Measurements from ENCODE around the gene SPAAR. TPM values are rescaled to one million over a fixed set of nuclear protein-coding genes. Genes with fewer than 3 reads are reported as not detected.
A peak's percentile ranks its signal among the peaks of the same experiment; 100 is the strongest.
"Not testable (repeated sequence)": the region's sequence is repeated elsewhere in the genome, so short reads cannot be mapped to it uniquely, and the experiment has no call there.

Gene SPAAR, protein sequence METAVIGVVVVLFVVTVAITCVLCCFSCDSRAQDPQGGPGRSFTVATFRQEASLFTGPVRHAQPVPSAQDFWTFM
- 1.8 TPM for total RNA-seq

DNA sequence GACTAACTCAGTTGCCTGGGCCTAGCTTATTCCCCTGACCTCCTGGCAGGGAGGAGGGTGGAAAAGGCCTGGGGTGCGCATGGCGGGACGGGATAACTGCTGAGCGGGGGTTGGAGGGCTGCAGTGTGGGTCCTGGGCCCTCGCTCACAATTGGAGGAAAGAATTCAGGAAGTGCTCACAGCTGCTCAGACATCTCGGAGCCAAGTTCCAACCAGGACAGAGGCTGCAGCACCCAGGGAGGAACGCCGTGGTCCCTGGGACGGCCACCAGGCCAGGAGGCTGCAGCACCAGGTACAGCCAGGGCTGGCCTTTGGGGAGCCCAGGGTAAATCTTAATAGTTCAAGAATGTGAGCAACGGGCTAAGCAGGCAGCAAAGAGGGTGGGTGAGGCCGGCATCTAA is at the start of gene SPAAR:
Gene SPAAR, plus strand, starts transcription at position 217 of the 400 bp plus-strand sequence. CDS start 974 bp downstream, outside the sequence.
- no peak for DNase-seq

DNA sequence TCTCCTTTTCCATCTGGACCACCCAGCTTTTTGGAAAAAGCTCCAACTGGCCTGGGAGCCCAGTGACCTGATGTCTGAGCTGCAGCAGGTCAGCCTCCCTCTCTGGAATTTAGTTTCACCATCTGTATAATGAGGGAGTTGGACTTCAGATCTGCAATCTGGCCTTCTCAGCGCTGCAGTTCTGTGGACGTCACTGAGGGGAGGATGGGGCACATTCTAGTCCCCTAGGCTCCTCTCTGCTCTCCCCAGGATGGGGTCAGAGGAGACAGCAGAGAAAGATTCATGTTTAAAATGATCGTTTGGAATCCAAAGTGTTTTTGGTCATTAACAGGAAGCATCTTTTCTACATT is 49.3 kb upstream of the SPAAR start:
- no peak for DNase-seq

- DNase-seq = no peak
Measured at GRCh38 chr9:35861161-35861897, 48.0 kb upstream of the SPAAR start.

DNA sequence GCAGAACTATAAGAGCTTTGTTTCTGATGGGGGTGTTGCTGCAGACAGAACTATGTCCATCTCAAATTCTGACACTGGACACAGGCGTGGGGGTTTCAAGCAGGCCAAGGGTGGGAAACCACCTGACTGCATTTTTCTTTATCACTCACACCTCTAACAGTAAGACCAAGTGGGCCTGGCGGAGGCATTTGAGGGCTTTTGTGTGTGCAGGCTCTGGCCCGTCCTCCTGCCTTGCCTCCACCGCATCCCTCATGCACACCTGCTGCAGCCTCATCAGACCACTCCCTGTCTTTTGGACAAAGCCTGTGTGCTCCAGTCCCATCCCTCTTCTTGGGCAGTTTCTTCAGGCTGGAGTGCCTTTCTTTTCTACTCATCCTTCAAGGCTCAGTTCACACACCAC is 47.0 kb upstream of the SPAAR start:
- no peak for DNase-seq

- no peak for DNase-seq
Measured at GRCh38 chr9:35863583-35863982, 45.7 kb upstream of the SPAAR start.

DNA sequence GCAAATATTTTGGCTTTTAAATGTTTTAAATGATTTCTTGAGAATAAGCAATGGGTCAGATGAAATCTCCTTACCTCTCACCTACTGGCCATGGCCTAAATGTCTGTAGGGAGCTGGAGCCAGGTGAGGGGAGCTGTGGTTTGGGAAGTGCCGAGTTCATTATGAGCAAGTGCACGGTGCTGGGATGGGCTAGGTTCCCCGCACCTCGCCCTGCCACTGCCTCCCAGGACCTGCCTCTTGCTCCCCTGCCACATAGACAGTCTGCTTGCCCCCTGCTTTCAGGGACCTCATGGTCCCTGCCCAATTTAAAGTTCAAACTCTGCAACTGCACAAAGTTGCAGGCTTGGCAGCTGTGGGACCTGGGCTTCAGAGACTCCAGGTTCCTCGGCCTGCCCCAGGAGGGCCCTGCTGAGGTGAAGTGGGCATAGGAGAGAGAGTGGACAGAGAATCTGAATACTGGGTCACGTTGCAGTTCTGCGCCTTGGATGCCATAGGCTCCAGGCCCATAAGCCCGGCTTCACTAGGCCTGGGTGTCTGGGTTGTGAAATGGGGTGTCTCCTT is 44.5 kb upstream of the SPAAR start:
- no peak for DNase-seq

- DNase-seq = no peak
Measured at GRCh38 chr9:35867538-35867937, 41.8 kb upstream of the SPAAR start.

DNA sequence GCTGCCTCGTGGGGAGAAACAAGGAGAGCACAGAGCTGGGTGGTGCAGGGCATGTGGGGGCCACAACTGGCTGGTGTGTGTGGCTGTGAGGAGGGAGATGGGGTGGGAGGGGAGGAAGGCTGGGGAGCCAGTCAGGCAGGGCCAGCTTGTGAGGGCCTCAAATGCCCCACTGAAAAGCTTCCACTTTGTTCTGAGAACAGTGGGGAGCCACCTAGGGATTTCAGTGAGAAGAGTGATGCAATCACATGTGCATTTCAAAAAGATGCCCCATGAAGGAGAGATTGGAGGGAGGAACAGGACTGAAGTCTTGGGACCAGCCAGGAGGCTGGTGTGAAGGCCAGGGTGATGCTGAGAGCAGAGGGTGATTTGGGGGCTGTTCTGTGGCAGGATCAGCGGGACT is 40.4 kb upstream of the SPAAR start:
- DNase-seq = no peak

DNA sequence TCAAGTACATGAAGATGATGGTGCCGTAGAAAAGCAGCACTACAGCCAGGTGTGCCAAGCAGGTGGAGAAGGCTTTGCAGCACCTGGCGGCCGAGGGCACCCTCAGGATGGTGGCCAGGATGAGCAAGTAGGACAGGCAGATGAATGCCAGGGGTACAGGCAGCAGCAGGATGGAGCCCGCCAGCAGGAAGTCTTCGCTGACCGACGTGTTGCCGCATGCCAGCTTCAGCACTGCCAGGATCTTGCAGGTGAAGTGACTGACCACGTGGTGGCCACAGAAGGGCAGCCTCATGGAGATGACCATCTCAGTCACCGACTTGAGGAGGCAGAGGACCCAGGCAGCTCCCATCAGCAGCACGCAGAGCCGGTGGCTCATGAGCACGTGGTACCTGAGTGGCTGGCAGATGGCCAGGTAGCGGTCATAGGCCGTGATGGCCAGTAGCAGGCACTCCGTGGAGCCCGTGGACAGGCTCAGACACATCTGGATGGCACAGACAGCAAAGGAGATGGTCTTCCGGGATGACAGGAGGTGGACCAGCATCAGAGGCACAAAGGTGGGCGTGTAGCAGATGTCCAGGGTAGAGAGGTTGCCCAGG is 39.6 kb upstream of the SPAAR start:
- no peak for DNase-seq

GRCh38 chr9:35870351-35870923 is 38.9 kb upstream of the SPAAR start, which contains the start of gene OR13J1:
Gene OR13J1, minus strand, starts transcription at chr9:35870401. Its CDS starts 0 bp downstream, at chr9:35870401.
- DNase-seq = no peak

DNA sequence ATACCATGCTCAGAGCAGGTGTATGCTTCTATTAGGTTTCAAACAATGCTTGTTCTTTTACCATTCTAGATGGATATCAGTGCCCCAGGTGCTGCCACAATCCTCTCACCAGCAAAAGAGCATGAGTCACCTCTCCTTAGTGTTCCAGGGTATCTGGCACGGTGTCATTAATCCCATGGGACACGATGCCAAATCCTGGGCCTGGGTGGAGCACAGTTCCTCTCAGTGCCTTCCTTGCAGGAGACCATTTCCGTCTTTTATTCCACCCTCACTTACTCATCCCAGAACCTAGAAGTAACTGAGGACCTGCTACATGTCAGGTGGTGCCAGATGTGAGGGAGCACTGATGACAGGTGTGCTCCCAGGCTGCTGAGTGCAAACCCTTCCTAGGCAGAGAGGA is 37.7 kb upstream of the SPAAR start:
- DNase-seq = no peak

DNA sequence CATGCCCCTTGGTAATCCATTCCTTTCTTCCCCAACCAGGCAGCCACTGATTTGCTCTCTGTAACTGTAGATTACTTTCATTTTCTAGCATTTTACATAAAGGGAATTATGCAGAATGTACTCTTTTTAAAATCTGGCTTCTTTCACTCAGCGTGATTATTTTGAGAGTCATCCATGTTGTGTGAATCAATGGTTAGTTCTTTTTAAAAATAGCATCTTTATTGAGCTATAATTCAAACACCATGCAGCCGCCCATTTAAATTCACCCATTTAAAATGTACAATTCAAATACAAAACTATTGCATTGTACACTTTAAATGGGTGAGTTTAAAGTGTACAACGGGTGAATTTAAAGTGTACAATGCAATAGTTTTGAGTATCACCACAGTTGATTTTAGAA is 36.8 kb upstream of the SPAAR start:
- no peak for DNase-seq

- peak; percentile 93 for DNase-seq
Measured at GRCh38 chr9:35882263-35882848, 26.9 kb upstream of the SPAAR start.

DNA sequence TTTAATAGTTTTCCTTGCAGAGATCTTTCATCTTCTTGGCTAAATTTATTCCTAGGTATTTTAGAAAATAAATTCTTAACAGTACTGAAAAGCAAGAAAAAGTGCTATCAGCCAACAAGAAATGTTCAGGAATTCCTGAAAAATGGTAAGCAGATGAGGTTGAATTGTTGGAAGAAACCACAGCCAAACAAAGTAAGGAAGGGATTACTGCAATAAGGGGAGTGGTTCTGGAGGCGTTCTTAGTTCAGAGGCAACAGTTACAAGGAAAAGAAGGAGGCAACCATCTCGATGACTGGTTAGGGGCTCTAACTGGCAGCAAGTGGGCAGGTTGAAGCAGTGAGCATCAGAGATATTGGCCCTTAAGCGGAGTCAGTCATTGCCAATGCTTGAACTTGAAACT is 26.3 kb upstream of the SPAAR start:
- no peak for DNase-seq

DNA sequence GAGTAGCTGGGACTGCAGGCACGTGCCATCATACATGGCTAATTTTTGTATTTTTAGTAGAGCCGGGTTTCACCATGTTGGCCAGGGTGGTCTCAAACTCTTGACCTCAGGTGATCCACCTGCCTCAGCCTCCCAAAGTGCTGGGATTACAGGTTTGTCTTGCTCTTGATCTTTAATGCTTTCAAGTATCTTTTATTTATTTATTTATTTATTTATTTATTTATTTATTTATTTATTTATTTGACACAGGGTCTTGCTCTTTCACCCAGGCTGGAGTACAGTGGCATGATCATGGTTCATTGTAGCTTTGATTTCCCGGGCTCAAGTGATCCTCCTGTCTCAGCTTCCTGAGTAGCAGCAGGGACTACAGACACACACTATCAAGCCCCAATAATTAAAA is 24.4 kb upstream of the SPAAR start:
- DNase-seq = not testable (repeated sequence)

- DNase-seq = no peak
Measured at GRCh38 chr9:35891646-35892045, 17.6 kb upstream of the SPAAR start.

DNA sequence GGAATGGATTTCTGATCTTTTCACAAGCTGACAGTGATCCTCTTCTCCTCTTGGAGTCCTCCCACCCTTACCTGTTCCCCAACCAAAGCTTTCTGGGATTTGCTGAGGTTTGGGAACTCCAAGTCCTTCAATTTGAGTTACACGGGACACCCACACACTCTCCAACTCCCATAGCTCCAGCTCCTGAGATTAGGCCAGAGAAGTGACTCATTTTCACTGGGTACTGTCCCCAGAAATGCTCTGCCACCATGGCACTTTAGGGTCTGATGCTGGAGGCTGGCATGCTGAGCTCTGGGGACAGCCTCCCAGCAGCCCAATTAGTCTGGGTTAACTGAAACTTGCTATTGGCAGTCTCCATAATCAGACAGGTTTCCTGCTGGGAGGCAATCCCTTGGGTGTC is 17.2 kb upstream of the SPAAR start:
- DNase-seq = no peak

GRCh38 chr9:35896570-35896969 is 12.7 kb upstream of the SPAAR start:
- no peak for DNase-seq

- DNase-seq = not testable (repeated sequence)
Measured at GRCh38 chr9:35897376-35898099, 11.8 kb upstream of the SPAAR start.

- DNase-seq = no peak
Measured at GRCh38 chr9:35898337-35898736, 11.0 kb upstream of the SPAAR start.

DNA sequence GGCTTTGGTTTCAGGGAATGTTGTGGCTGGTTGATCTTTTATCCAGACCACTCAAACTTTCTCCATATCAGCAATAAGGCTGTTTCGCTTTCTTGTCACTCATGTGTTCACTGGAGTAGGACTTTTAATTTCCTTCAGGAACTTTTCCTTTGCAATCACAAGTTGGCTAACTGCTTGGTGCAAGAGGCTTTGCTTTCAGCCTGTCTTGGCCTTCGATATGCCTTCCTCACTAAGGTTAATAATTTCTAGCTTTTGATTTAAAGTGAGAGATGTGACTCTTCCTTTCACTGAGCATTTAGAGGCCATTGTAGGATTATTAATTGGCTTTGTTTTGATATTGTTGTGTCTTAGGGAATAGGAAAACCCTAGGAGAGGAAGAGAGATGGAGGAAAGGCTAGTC is 10.3 kb upstream of the SPAAR start:
- DNase-seq = no peak

GRCh38 chr9:35903049-35903448 is 6.2 kb upstream of the SPAAR start:
- DNase-seq = peak; percentile 82
